Measurements from ENCODE around the gene RALGAPA2. TPM values are rescaled to one million over a fixed set of nuclear protein-coding genes. Genes with fewer than 3 reads are reported as not detected.

Gene RALGAPA2
- polyA plus RNA-seq, 1 of the 3 experiments (the other 2 are of a cell fraction), result 1.0 TPM

GRCh38 chr20:20497242-20497978, 215.0 kb downstream of the RALGAPA2 start:
- H3K9ac ChIP-seq, result no peak overlapping the region
- no peaks in the 10 kb centered on the region for H3K9me3 ChIP-seq
- no peak for DNase-seq
- no peak overlapping the region for H3K4me2 ChIP-seq
- peaks cover 0 to 20% of the 10 kb centered on the region in 2 experiments; a peak in 2 of 4 replicates for H3K4me1 ChIP-seq (ENCODE audit: control insufficient read depth in 1 of 2, insufficient read depth in 2 of 2, low read depth in 1 of 2, low read length in 1 of 2)
- H3K9me2 ChIP-seq, result no peaks in the 10 kb centered on the region
- no peaks in the 10 kb centered on the region for H4K20me1 ChIP-seq (ENCODE audit: insufficient read depth)
- TF ChIP-seq CHD2 (IDR thresholded peaks at IDR 0.05; ENCODE audit: low read length, partially characterized antibody) (no peak), NRF1 (IDR thresholded peaks at IDR 0.05; ENCODE audit: low read depth, low read length) (no peak)
- ChIA-PET CTCF (interaction anchor here (0.9 kb wide), 1 partner anchor 32 kb away, joined by 3 read pairs; no protein-coding TSS in a partner anchor), POLR2A (no interaction called here)
- no peaks in the 10 kb centered on the region for H3F3A ChIP-seq (replicated peaks; ENCODE audit: insufficient read depth)
- H3K4me3 ChIP-seq (ENCODE audit: low read depth in 2 of 2, low read length in 1 of 2), result no peak overlapping the region
- 85% methylated on average over 8 of the region's 8 CpGs for WGBS (ENCODE audit: low lambda C conversion rate)
- no peaks in the 10 kb centered on the region for H3K27me3 ChIP-seq (ENCODE audit: insufficient read depth)
- no peaks in the 10 kb centered on the region for H3K79me2 ChIP-seq (ENCODE audit: insufficient read depth)
- no peak overlapping the region for H3K27ac ChIP-seq (ENCODE audit: low read depth in 2 of 2, low read length in 1 of 2)
- peaks cover 4 to 6% of the 10 kb centered on the region in 2 experiments for H3K36me3 ChIP-seq (replicated peaks in 1 of 2; ENCODE audit: control insufficient read depth in 1 of 2, insufficient read depth in 2 of 2, low read length in 1 of 2)
- no peak overlapping the region for H2AFZ ChIP-seq (ENCODE audit: low read depth)

DNA sequence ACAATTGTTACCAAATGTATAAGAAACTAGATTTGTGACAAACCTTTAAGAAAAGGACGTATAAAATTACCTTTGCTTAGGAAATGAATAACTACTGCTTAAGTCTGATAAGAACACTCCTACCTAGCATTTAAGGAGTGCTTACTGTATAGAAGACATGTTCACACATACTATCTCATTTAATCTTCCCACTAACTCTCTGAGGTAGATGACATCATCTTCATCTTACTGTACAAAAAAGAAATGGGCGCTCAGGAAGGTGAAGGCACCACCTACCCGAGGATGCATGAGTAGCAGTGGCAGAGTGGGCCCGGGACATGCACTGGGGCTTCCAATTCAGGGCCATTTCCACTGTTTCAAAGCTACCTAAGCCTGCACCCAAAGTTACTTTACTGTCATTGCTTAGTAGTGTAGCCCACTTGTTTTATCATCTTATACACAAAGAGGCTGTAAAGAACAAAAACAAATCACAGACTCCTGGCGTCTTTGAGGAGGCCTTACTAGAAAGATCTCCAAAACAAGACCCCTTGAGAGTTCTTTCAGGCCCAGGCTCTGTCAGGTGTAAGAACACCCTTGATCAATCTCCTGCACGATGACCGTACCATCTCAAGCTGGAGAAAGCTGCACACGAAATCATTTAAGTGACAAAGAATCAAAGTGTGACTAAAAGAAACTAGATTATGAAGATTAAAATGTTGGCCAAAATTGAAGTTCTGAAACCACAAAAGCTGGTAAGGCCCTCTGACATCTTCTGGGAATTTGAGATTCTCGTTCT, 216.5 kb downstream of the RALGAPA2 start:
- Histone ChIP-seq H4K20me1 (ENCODE audit: insufficient read depth) (no peaks in the 10 kb centered on the region), H3K4me1 (ENCODE audit: control insufficient read depth in 1 of 2, insufficient read depth in 2 of 2, low read depth in 1 of 2, low read length in 1 of 2) (peaks cover 0 to 21% of the 10 kb centered on the region in 2 experiments; a peak in 2 of 4 replicates), H3K4me3 (ENCODE audit: low read depth in 2 of 2, low read length in 1 of 2) (no peak overlapping the region), H3F3A (replicated peaks; ENCODE audit: insufficient read depth) (no peaks in the 10 kb centered on the region), H3K9me2 (no peaks in the 10 kb centered on the region), H2AFZ (ENCODE audit: low read depth) (no peak overlapping the region), H3K9me3 (no peaks in the 10 kb centered on the region), H3K4me2 (no peak overlapping the region), H3K27me3 (ENCODE audit: insufficient read depth) (no peaks in the 10 kb centered on the region), H3K36me3 (replicated peaks in 1 of 2; ENCODE audit: control insufficient read depth in 1 of 2, insufficient read depth in 2 of 2, low read length in 1 of 2) (peaks cover under 1 to 6% of the 10 kb centered on the region in 2 experiments), H3K27ac (ENCODE audit: low read depth in 2 of 2, low read length in 1 of 2) (no peak overlapping the region), H3K9ac (no peak overlapping the region), H3K79me2 (ENCODE audit: insufficient read depth) (no peaks in the 10 kb centered on the region)
- no peak for TF ChIP-seq GATA2 (CRISPR knock-in tag; IDR thresholded peaks at IDR 0.05)
- ChIA-PET POLR2A (no interaction called here), CTCF (no interaction called here)
- WGBS (ENCODE audit: low lambda C conversion rate), result 81% methylated on average over 9 of the region's 9 CpGs
- DNase-seq, result no peak

- Histone ChIP-seq H3K4me3 (ENCODE audit: low read depth in 2 of 2, low read length in 1 of 2) (no peak overlapping the region), H4K20me1 (ENCODE audit: insufficient read depth) (no peaks in the 10 kb centered on the region), H3K4me2 (no peak overlapping the region), H3K27ac (ENCODE audit: low read depth in 2 of 2, low read length in 1 of 2) (no peak overlapping the region), H3K79me2 (ENCODE audit: insufficient read depth) (no peaks in the 10 kb centered on the region), H3K4me1 (ENCODE audit: control insufficient read depth in 1 of 2, insufficient read depth in 2 of 2, low read depth in 1 of 2, low read length in 1 of 2) (peaks cover 0 to 21% of the 10 kb centered on the region in 2 experiments; a peak in 2 of 4 replicates), H3K27me3 (ENCODE audit: insufficient read depth) (no peaks in the 10 kb centered on the region), H3K9me2 (no peaks in the 10 kb centered on the region), H3K9ac (no peak overlapping the region), H3K9me3 (no peaks in the 10 kb centered on the region), H3K36me3 (replicated peaks in 1 of 2; ENCODE audit: control insufficient read depth in 1 of 2, insufficient read depth in 2 of 2, low read length in 1 of 2) (peaks cover 0 to 4% of the 10 kb centered on the region in 2 experiments), H3F3A (replicated peaks; ENCODE audit: insufficient read depth) (no peaks in the 10 kb centered on the region), H2AFZ (ENCODE audit: low read depth) (no peak overlapping the region)
- WGBS (ENCODE audit: low lambda C conversion rate), result 93% methylated on average over 2 of the region's 2 CpGs
- POLR2A ChIA-PET, result no interaction called here
- CTCF ChIA-PET, result interaction anchor here (0.7 kb wide), 1 partner anchor 52 kb away, joined by 3 read pairs; no protein-coding TSS in a partner anchor
- DNase-seq, result no peak
- TF ChIP-seq FOSL2 (IDR thresholded peaks at IDR 0.05; ENCODE audit: borderline replicate concordance, low read depth), result no peak
- no peak for TF ChIP-seq ELF1 (IDR thresholded peaks at IDR 0.05)
Measured at GRCh38 chr20:20493701-20494100, 218.7 kb downstream of the RALGAPA2 start.
